Esophagus squamous epithelium (tissue), 5 donors: ENCODE data around the gene THY1. TPM values are rescaled to one million over a fixed set of nuclear protein-coding genes. Genes with fewer than 3 reads are reported as not detected.

Experiments
- DNase-seq: peaks from one replicate; lab custom pipeline; 2025; lab: John Stamatoyannopoulos, UW
- H3K27ac ChIP-seq, 4 donors: fragments of 200-600 bp; sonication (generic); one replicate each; pipeline ENCODE4 v1.5.1; 2016 to 2019; ENCODE audit warnings: mild to moderate bottlenecking in 1 of 4
- H3K27me3 ChIP-seq, 4 donors: fragments of 200-600 bp; sonication (generic); 1 replicate in 3 of 4; 2 replicates in 1 of 4; pipeline versions ENCODE4 v1.5.1 to v1.6.0; 2017 to 2021; ENCODE audit warnings: antibody characterized with exemption in 1 of 4
- H3K36me3 ChIP-seq, 3 donors: fragments of 200-600 bp; sonication (generic); one replicate each; pipeline ENCODE4 v1.5.1; 2016 to 2019
- H3K4me1 ChIP-seq, 3 donors: fragments of 200-600 bp; sonication (generic); one replicate each; pipeline ENCODE4 v1.5.1; 2017 to 2019
- H3K4me3 ChIP-seq, 4 donors: fragments of 200-600 bp; sonication (generic); 1 replicate in 3 of 4; 2 replicates in 1 of 4; pipeline ENCODE4 v1.5.1; 2016 to 2019; ENCODE audit warnings: mild to moderate bottlenecking in 2 of 4, moderate library complexity in 1 of 4
- H3K9me3 ChIP-seq, 3 donors: fragments of 200-600 bp; sonication (generic); one replicate each; pipeline ENCODE4 v1.5.1; 2016 to 2019
- POLR2A ChIP-seq, 4 donors: fragments of 450-650 bp; IDR thresholded peaks; one replicate each; pipeline ENCODE4 v1.6.1; 2017; ENCODE audit warnings: antibody characterized with exemption in 4 of 4, mild to moderate bottlenecking in 4 of 4, moderate library complexity in 3 of 4
- WGBS, 2 donors: methylation state at CpG; one replicate each; pipeline ENCODE4 v1.1.5; 2018; 5-methylcytosine and 5-hydroxymethylcytosine counted together
- intact Hi-C: fragments of 100-400 bp; cut with DNase I; formaldehyde crosslinking; loops from one replicate; pipeline ENCODE4 v1.15.0; 2022
- total RNA-seq, 4 donors: library from RNA; depleted of rRNA; stranded (reverse); fragments of >200 nt; gene quantifications; one replicate each; pipeline ENCODE4 v1.1.0, GENCODE V29; 2016
- TF ChIP-seq, protein P1 (sequence below), 6 experiments: fragments of 450-650 bp in 4 of 6; fragments of 200-600 bp in 2 of 6; sonication (generic) in 2 of 6; IDR thresholded peaks; one replicate each; pipeline ENCODE4 v1.5.1; 2016 to 2019; ENCODE audit warnings: antibody characterized with exemption in 6 of 6, mild to moderate bottlenecking in 4 of 6, moderate library complexity in 4 of 6
- donor health status: DM: yes; HTN: yes; CAD: no.

The THY1 gene
- total RNA-seq, 4 donors from 2014 or later = 0.57 to 7.6 (median 2.9) TPM

DNA sequence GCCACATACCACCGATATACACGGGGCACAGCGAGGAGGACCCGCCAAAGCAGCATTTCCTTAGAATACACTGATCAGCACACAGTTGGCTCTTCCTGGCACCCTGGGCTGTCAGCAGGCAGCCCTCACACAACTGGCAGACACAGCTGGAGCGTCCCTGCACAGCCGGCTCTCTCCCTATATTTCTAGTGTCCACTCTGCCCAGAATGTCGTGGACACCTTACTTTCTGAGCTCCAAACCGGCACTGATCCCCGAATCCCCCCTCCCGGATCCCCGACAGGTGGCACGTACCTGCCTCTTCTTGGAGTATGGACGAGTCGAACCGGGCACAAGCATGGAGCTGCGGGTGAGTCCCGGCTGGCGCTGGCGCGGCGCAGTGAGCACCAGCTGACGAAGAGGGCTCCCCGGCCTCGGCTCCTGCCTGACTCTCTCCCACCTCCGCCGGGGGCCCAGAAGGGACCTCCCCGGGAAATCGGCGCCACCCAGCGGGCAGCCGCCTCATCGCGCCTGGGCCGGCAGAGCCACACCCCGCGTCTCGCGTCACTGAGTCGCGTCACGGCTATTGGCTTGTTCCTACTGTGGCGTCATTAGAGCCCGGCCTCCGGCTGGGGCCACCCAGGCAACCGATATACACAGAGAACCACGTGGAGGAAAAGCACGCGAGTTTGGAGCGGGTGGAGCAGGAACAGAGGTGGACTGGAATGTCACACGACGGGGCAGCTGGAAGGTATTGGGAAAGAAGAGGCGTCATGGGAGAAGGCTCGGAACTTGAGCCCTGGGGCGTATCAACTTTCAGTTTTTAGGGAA is 41.6 kb downstream of the THY1 start, which contains the start of gene USP2:
Gene USP2 (minus strand): TSS at position 510 of the 808 bp plus-strand sequence. CDS start 8,210 bp downstream, outside the sequence.
- DNase-seq = peak; percentile 75
- H3K27ac ChIP-seq = peak within 1 kb of the TSS; percentile 25 to 80 (median 70)
- peak in 2 of 4 donors; percentile 11 to 53 for TF ChIP-seq POLR2A (IDR thresholded peaks at IDR 0.05)
- TF ChIP-seq, protein P1, sequence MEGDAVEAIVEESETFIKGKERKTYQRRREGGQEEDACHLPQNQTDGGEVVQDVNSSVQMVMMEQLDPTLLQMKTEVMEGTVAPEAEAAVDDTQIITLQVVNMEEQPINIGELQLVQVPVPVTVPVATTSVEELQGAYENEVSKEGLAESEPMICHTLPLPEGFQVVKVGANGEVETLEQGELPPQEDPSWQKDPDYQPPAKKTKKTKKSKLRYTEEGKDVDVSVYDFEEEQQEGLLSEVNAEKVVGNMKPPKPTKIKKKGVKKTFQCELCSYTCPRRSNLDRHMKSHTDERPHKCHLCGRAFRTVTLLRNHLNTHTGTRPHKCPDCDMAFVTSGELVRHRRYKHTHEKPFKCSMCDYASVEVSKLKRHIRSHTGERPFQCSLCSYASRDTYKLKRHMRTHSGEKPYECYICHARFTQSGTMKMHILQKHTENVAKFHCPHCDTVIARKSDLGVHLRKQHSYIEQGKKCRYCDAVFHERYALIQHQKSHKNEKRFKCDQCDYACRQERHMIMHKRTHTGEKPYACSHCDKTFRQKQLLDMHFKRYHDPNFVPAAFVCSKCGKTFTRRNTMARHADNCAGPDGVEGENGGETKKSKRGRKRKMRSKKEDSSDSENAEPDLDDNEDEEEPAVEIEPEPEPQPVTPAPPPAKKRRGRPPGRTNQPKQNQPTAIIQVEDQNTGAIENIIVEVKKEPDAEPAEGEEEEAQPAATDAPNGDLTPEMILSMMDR (IDR thresholded peaks at IDR 0.05) = peak; percentile 79 to 96 (median 92)
- peak within 1 kb of the TSS; percentile 16 to 70 (median 50) for H3K4me3 ChIP-seq
- intact Hi-C loops = no loop called here
- H3K9me3 ChIP-seq = no peaks in the 10 kb centered on the region
- H3K36me3 ChIP-seq = no peaks in the 10 kb centered on the region
- WGBS, 2 donors = 0 to 1% methylated on average over 3 to 14 of the region's 54 CpGs
- H3K4me1 ChIP-seq = peaks cover 8 to 43% (median 27%) of the 10 kb centered on the region in 3 donors
- peaks cover 0 to 9% (median 0%) of the 10 kb centered on the region in 4 donors for H3K27me3 ChIP-seq

DNA sequence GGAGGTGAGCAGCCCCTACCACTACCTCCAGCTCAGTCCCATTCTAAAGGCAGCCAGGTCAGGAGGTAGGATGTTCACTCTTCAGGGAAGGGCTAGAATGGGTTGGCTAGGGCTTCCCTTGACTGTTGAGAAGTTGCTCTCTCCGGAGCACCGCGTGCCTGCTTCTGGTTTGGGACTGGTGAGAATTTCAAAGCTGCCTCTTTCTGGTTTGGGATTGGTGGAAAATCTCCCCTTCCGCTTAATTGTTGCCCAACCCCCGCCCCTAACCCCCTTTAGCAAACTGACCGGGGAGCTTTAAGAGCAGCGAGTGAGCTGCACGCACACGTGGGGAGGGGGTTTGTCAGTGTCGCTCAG is 42.2 kb downstream of the THY1 start:
- Histone ChIP-seq H3K27me3 (peaks cover 0 to 9% (median 0%) of the 10 kb centered on the region in 4 donors), H3K27ac (peak overlapping the region; percentile 25 to 80 (median 70)), H3K4me1 (peaks cover 14 to 49% (median 33%) of the 10 kb centered on the region in 3 donors), H3K4me3 (peak overlapping the region; percentile 16 to 70 (median 50)), H3K36me3 (no peaks in the 10 kb centered on the region), H3K9me3 (no peaks in the 10 kb centered on the region)
- TF ChIP-seq POLR2A (IDR thresholded peaks at IDR 0.05) = no peak
- TF ChIP-seq, protein P1 (IDR thresholded peaks at IDR 0.05) = no peak
- no peak for DNase-seq
- WGBS, 2 donors = 25% methylated on average over 4 of the region's 10 CpGs; no CpG with 5 or more reads in 1 of the 2 donors
- intact Hi-C loops = no loop called here

DNA sequence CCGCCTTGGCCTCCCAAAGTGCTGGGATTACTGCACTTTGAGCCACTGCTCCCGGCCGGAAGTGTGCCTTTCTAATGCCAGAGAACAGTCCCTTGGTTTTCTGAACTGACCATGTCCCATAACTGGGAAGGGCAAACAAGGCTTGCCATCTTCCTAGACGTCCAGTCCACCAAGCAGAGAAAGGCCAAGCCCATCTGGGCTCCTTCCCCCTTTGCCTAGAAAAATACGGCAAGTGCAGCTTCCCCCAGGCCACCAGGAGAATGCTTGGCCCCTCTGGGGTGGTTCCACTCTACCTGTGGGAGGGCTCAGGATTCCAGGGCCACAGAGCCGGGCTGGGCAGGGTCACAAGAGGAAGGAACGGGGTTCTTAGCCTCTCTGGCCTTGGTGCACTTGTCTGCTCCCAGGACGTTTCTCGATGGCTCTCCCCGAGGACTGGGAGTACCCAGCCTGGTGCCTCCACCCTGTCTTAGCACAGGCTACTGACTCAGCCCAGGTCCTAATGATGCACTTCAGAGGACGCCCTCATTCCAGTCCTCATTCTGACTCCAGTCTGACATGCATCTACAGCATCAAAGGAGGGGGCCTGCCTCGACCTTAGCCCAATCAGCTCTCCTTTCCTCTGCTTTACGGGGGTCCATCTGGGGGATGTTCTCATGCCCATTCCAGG is 42.7 kb downstream of the THY1 start:
- intact Hi-C loops = no loop called here
- H3K4me3 ChIP-seq = peak overlapping the region in 1 of 4 donors; percentile 49

DNA sequence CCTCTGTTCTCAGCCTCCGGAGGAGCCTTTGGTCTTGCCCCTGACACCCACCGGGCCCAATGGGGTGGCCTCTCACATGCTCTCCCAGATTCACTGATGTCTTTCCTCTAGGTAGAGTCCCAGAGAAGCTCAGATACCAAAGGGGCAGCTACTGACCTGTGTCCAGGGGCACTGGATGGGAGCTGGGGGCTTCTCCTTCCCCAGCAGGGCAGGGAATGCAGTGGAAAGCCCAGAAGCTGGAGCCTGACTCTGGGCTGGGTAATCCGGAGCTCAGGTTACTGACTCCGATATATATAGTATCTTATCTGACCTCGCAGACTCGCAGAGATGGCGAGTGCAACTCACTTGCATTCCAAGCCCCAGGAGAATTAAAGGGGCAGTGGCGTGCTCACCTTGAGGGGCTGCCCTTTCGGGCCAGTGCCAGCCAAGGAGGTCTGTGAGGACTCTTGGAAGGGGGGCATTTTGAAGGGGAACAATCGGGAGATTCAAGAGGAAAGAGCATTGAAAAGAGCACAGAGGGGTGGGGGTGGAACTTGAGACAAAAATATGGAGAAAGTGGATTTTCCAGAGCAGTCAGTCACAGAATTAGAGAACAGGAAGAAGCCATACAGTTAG is 44.0 kb downstream of the THY1 start:
- intact Hi-C loops = no loop called here
- no peak for DNase-seq
- Histone ChIP-seq H3K27ac (peak overlapping the region in 1 of 4 donors; percentile 13), H3K4me1 (peaks cover 15 to 67% (median 46%) of the 10 kb centered on the region in 3 donors), H3K36me3 (no peaks in the 10 kb centered on the region), H3K4me3 (no peak overlapping the region), H3K9me3 (no peaks in the 10 kb centered on the region), H3K27me3 (no peaks in the 10 kb centered on the region)
- WGBS, 2 donors = 71 to 83% methylated on average over 2 to 10 of the region's 10 CpGs
- TF ChIP-seq, protein P1 (IDR thresholded peaks at IDR 0.05) = no peak
- no peak for TF ChIP-seq POLR2A (IDR thresholded peaks at IDR 0.05)

More for the DNA sequence above, 42.7 kb downstream of the THY1 start:
- peaks cover 0 to 9% (median 0%) of the 10 kb centered on the region in 4 donors for H3K27me3 ChIP-seq
- H3K4me1 ChIP-seq = peaks cover 15 to 54% (median 36%) of the 10 kb centered on the region in 3 donors
- no peaks in the 10 kb centered on the region for H3K9me3 ChIP-seq
- TF ChIP-seq, protein P1 (IDR thresholded peaks at IDR 0.05) = no peak
- TF ChIP-seq POLR2A (IDR thresholded peaks at IDR 0.05) = no peak
- peak overlapping the region in 3 of 4 donors; percentile 59 to 80 (median 80) for H3K27ac ChIP-seq
- no peaks in the 10 kb centered on the region for H3K36me3 ChIP-seq
- DNase-seq = no peak
- WGBS, 2 donors = 76% methylated on average over 10 of the region's 13 CpGs; no CpG with 5 or more reads in 1 of the 2 donors
